Sigmoid colon (tissue), 4 donors: ENCODE results near the gene ELMO2.

Experiments
- CTCF ChIP-seq, 4 experiments: fragments of 450-650 bp in 3 of 4; fragments of 200-600 bp in 1 of 4; IDR thresholded peaks; one replicate each; pipeline ENCODE4 v1.5.1; 2016 to 2019; ENCODE audit warnings: antibody characterized with exemption in 4 of 4, mild to moderate bottlenecking in 3 of 4, moderate library complexity in 2 of 4
- EP300 ChIP-seq, 4 donors: sonication (generic); formaldehyde crosslinking; IDR thresholded peaks; one replicate each; pipeline ENCODE4 v1.6.1; 2017; ENCODE audit warnings: antibody characterized with exemption in 4 of 4

- TF ChIP-seq CTCF (IDR thresholded peaks at IDR 0.05) (peak in 1 of 4 experiments; percentile 6), EP300 (IDR thresholded peaks at IDR 0.05) (no peak)
These were observed 713 bp upstream of the ELMO2 start for GRCh38 chr20:46406986-46407670.
